Measurements from ENCODE around the gene SCARF2.
"Not testable (repeated sequence)": the region's sequence is repeated elsewhere in the genome, so short reads cannot be mapped to it uniquely, and the experiment has no call there.

Gene SCARF2

GRCh38 chr22:20420157-20420842 is 17.3 kb downstream of the SCARF2 start:
- peaks cover 3% of the 10 kb centered on the region for H3K4me1 Mint-ChIP-seq (ENCODE audit: low read depth)
- H3K36me3 Mint-ChIP-seq: no peaks in the 10 kb centered on the region
- H3K27ac Mint-ChIP-seq: no peak overlapping the region
- H3K27me3 Mint-ChIP-seq: peaks cover 1% of the 10 kb centered on the region
- no peaks in the 10 kb centered on the region for H3K9me3 Mint-ChIP-seq (ENCODE audit: low read depth)
- no peak overlapping the region for H3K4me3 Mint-ChIP-seq

GRCh38 chr22:20419664-20419951 is 18.0 kb downstream of the SCARF2 start:
- Mint-ChIP-seq H3K4me1 (ENCODE audit: low read depth) (peaks cover 3% of the 10 kb centered on the region), H3K27me3 (peaks cover 1% of the 10 kb centered on the region), H3K4me3 (no peak overlapping the region), H3K36me3 (no peaks in the 10 kb centered on the region), H3K27ac (no peak overlapping the region), H3K9me3 (ENCODE audit: low read depth) (no peaks in the 10 kb centered on the region)

GRCh38 chr22:20418211-20418788 is 19.3 kb downstream of the SCARF2 start:
- H3K27me3 Mint-ChIP-seq: no peaks in the 10 kb centered on the region
- H3K4me3 Mint-ChIP-seq: peak overlapping the region; percentile 63
- H3K27ac Mint-ChIP-seq: no peak overlapping the region
- no peaks in the 10 kb centered on the region for H3K36me3 Mint-ChIP-seq
- no peaks in the 10 kb centered on the region for H3K9me3 Mint-ChIP-seq (ENCODE audit: low read depth)
- no peaks in the 10 kb centered on the region for H3K4me1 Mint-ChIP-seq (ENCODE audit: low read depth)

- not testable (repeated sequence) for H3K27ac Mint-ChIP-seq; H3K36me3 Mint-ChIP-seq; H3K9me3 Mint-ChIP-seq (ENCODE audit: low read depth); H3K4me3 Mint-ChIP-seq; H3K4me1 Mint-ChIP-seq (ENCODE audit: low read depth); H3K27me3 Mint-ChIP-seq
Measured at GRCh38 chr22:20415699-20416098, 21.9 kb downstream of the SCARF2 start.

- H3K4me1 Mint-ChIP-seq (ENCODE audit: low read depth); H3K27me3 Mint-ChIP-seq; H3K4me3 Mint-ChIP-seq; H3K9me3 Mint-ChIP-seq (ENCODE audit: low read depth); H3K36me3 Mint-ChIP-seq; H3K27ac Mint-ChIP-seq: not testable (repeated sequence)
Measured at GRCh38 chr22:20415241-20415640, 22.4 kb downstream of the SCARF2 start.

GRCh38 chr22:20414450-20414849 is 23.2 kb downstream of the SCARF2 start:
- Mint-ChIP-seq H3K36me3 (no peaks in the 10 kb centered on the region), H3K4me1 (ENCODE audit: low read depth) (no peaks in the 10 kb centered on the region), H3K4me3 (no peak overlapping the region), H3K27ac (no peak overlapping the region), H3K9me3 (ENCODE audit: low read depth) (no peaks in the 10 kb centered on the region), H3K27me3 (no peaks in the 10 kb centered on the region)

GRCh38 chr22:20414059-20414440 is 23.6 kb downstream of the SCARF2 start:
- Mint-ChIP-seq H3K27ac (no peak overlapping the region), H3K4me1 (ENCODE audit: low read depth) (no peaks in the 10 kb centered on the region), H3K27me3 (no peaks in the 10 kb centered on the region), H3K9me3 (ENCODE audit: low read depth) (no peaks in the 10 kb centered on the region), H3K4me3 (no peak overlapping the region), H3K36me3 (no peaks in the 10 kb centered on the region)

- no peak overlapping the region for H3K27ac Mint-ChIP-seq
Measured at GRCh38 chr22:20413217-20414058, 24.2 kb downstream of the SCARF2 start.

GRCh38 chr22:20412474-20413216 is 25.0 kb downstream of the SCARF2 start:
- Mint-ChIP-seq H3K4me1 (ENCODE audit: low read depth) (no peaks in the 10 kb centered on the region), H3K36me3 (no peaks in the 10 kb centered on the region), H3K4me3 (no peak overlapping the region), H3K9me3 (ENCODE audit: low read depth) (no peaks in the 10 kb centered on the region), H3K27me3 (no peaks in the 10 kb centered on the region), H3K27ac (no peak overlapping the region)

More at GRCh38 chr22:20413217-20414058, 24.2 kb downstream of the SCARF2 start:
- Mint-ChIP-seq H3K9me3 (ENCODE audit: low read depth) (no peaks in the 10 kb centered on the region), H3K36me3 (no peaks in the 10 kb centered on the region), H3K4me1 (ENCODE audit: low read depth) (no peaks in the 10 kb centered on the region), H3K4me3 (no peak overlapping the region), H3K27me3 (no peaks in the 10 kb centered on the region)

GRCh38 chr22:20409385-20409784 is 28.2 kb downstream of the SCARF2 start:
- H3K27me3 Mint-ChIP-seq; H3K27ac Mint-ChIP-seq; H3K36me3 Mint-ChIP-seq; H3K9me3 Mint-ChIP-seq (ENCODE audit: low read depth); H3K4me1 Mint-ChIP-seq (ENCODE audit: low read depth); H3K4me3 Mint-ChIP-seq: not testable (repeated sequence)

- Mint-ChIP-seq H3K9me3 (ENCODE audit: low read depth) (no peaks in the 10 kb centered on the region), H3K36me3 (peaks cover 2% of the 10 kb centered on the region), H3K4me1 (ENCODE audit: low read depth) (no peaks in the 10 kb centered on the region), H3K4me3 (no peak overlapping the region), H3K27me3 (no peaks in the 10 kb centered on the region), H3K27ac (no peak overlapping the region)
Measured at GRCh38 chr22:20408891-20409290, 28.7 kb downstream of the SCARF2 start.

GRCh38 chr22:20407829-20408228 is 29.8 kb downstream of the SCARF2 start:
- Mint-ChIP-seq H3K27ac (no peak overlapping the region), H3K4me3 (no peak overlapping the region), H3K9me3 (ENCODE audit: low read depth) (no peaks in the 10 kb centered on the region), H3K36me3 (peaks cover 6% of the 10 kb centered on the region), H3K4me1 (ENCODE audit: low read depth) (peaks cover 6% of the 10 kb centered on the region), H3K27me3 (no peaks in the 10 kb centered on the region)

- no peaks in the 10 kb centered on the region for H3K27me3 Mint-ChIP-seq
- no peak overlapping the region for H3K4me3 Mint-ChIP-seq
- H3K27ac Mint-ChIP-seq: no peak overlapping the region
- H3K36me3 Mint-ChIP-seq: peaks cover 6% of the 10 kb centered on the region
- H3K4me1 Mint-ChIP-seq (ENCODE audit: low read depth): peaks cover 6% of the 10 kb centered on the region
- H3K9me3 Mint-ChIP-seq (ENCODE audit: low read depth): no peaks in the 10 kb centered on the region
Measured at GRCh38 chr22:20406686-20407408, 30.8 kb downstream of the SCARF2 start.

GRCh38 chr22:20405931-20406685 is 31.5 kb downstream of the SCARF2 start:
- Mint-ChIP-seq H3K4me3 (no peak overlapping the region), H3K9me3 (ENCODE audit: low read depth) (no peaks in the 10 kb centered on the region), H3K36me3 (peaks cover 6% of the 10 kb centered on the region), H3K27ac (no peak overlapping the region), H3K4me1 (ENCODE audit: low read depth) (peaks cover 6% of the 10 kb centered on the region), H3K27me3 (no peaks in the 10 kb centered on the region)
